T-helper 22 cell (primary cell): Measurements from ENCODE around the gene CS.
"Not testable (repeated sequence)": the region's sequence is repeated elsewhere in the genome, so short reads cannot be mapped to it uniquely, and the experiment has no call there.

ENCODE experiments used
- DNase-seq: peaks from one replicate; pipeline ENCODE4 v3.0.0-alpha.2; 2020; ENCODE audit warnings: low read depth

The CS gene

GRCh38 chr12:56278905-56279304 is 21.2 kb downstream of the CS start:
- no peak for DNase-seq

- no peak for DNase-seq
These were observed 25.8 kb downstream of the CS start for GRCh38 chr12:56274299-56274698.

DNA sequence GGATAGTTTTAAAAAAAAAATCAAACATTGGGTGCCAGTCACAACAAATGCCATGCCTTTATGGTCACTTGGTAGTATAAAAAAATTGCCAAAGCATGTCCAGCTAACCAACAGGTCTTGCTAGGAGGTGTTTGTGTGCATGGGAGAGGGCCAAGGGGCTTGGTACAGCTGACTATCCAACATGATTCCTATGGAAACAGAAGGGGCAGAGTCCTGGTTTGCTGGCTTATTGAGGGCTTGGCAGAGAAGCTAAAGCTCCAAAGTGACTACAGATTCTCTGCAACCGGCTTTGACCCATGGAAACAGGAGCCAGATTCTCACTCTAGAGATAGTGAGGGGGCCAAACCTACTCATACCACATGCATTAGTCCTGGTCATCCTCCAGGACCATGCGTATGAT is 27.7 kb downstream of the CS start:
- DNase-seq: not testable (repeated sequence)

DNA sequence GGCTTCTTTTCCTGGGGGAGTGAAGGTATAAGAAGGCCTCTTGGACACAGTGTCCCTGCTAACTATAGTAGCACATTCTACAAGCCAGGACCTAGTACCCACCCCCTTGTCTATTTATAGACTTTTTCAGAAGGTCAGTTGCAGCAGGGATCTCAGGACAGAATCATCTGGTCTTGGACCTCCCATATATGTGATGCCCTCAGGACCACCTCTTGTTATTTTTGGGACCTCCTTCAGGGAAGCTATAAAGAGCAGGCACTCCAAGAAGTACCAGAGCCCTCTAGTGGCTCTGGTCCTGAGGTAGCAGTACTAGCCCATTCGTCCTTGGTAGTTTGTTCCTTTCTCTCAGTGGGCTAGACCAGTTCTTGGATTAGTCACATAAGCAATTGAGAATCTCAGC is 29.1 kb downstream of the CS start:
- no peak for DNase-seq

DNA sequence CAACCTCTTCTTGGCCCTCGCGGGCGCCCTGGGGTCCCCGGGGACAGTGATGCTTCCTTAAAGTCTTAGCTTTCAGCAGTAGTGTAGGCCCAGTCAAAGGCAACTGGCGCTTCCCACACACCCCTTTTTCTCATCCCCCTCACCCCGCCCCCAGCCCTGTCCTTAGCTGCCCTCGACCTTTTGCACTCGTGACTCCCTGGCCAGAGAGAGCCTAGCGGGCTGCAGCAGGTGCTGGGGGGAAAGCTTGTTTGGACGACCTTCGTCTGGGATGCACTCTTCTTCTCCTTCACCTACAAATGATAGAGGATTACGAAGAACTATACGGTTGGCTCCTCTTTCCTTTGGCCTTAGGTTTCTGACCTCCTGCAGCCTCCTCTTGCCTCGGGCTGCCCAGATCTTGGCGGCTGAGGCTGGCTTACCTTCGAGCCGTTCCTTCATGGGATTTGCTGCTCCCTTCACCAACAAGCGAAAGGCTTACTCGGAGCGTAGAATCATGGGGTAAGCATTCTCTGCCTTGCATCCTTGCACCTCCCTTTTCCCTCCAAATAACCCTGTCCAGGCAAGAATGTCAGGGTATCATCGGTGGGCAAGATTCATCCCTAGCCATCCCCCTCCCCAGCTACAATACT is 32.6 kb downstream of the CS start:
- DNase-seq: no peak

GRCh38 chr12:56266693-56267442 is 33.3 kb downstream of the CS start, which contains the start of gene COQ10A:
Gene COQ10A, plus strand, starts transcription at chr12:56266942. Its CDS starts 177 bp downstream, at chr12:56267119.
- peak; percentile 89 for DNase-seq

DNA sequence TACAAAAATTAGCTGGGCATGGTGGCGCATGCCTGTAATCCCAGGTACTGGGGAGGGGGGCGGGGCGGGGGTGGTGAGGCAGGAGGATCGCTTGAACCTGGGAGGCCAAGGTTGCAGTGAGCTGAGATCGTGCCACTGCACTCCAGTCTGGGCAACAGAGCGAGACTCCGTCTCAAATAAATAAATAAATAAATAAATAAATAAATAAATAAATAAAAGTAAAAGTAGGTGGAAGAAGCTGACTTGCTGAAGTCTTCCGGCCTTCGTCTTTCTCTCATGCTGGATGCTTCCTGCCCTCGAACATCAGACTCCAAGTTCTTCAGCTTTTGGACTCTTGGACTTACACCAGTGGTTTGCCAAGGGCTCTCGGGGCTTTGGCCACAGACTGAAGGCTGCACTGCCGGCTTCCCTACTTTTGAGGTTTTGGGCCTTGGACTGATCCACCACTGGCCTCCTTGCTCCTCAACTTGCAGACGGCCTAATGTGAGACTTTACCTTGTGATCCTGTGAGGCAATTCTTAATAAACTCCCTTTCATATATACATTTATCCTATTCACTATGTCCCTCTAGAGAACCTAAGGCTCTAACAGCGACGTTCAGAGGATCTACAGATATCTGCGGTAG is 34.0 kb downstream of the CS start:
- DNase-seq: not testable (repeated sequence)

- DNase-seq: not testable (repeated sequence)
These were observed 37.2 kb downstream of the CS start for GRCh38 chr12:56262955-56263354.

DNA sequence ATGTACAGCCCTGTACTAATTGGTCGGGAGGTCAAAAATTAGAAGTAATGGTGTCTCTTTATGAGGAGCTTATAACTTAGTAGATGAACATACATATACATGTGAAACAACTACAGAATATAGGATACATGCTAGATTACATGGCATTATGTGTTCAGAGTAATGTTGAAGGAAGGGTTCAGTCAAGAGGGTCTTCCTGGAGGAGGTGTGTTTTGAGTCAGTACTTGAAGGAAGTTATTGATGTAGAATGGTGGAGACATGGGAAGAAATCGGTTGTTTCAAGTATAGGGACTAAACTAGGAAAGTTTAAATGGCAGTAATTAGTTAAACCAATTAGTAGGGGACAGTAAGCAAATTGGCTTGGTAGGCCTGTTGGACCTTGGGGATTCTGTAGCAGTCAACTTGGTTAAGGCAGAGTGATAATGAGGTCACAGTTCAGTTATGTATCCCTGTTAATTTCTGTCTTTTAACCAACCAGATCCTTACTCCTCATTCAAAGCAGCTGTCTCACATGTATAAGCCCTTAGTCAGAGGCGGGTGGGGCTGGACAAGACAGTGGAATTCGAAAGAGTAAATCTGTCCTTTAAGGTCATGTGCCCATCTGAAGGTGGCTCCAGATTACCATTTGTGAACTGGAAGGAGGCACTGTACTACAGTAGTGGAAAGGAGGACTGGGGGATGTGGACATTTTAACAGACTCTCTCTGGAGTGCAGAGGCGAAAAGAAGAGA is 38.5 kb downstream of the CS start:
- DNase-seq: no peak

GRCh38 chr12:56260921-56261320 is 39.2 kb downstream of the CS start:
- no peak for DNase-seq

DNA sequence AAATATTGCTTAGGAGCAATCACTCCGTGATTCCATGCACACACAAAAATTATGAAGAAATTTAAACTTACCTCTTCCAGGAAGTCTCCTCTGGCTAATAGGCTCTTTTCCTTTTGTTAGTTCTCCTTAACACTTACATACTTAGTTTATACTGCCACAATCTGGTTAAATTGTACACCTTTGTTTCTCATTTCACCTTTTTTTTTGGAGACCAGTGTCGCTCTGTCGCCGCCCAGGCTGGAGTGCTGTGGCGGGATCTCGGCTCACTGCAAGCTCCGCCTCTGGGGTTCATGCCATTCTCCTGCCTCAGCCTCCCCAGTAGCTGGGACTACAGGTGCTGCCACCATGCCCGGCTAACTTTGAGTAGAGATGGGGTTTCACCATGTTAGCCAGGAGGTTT is 39.8 kb downstream of the CS start:
- DNase-seq: no peak

GRCh38 chr12:56258820-56259183 is 41.3 kb downstream of the CS start:
- DNase-seq: no peak

GRCh38 chr12:56258068-56258819 is 41.9 kb downstream of the CS start, which contains the start of gene ANKRD52:
Gene ANKRD52, minus strand, starts transcription at chr12:56258384. Its CDS starts 115 bp downstream, at chr12:56258269.
- DNase-seq: peak; percentile 65

DNA sequence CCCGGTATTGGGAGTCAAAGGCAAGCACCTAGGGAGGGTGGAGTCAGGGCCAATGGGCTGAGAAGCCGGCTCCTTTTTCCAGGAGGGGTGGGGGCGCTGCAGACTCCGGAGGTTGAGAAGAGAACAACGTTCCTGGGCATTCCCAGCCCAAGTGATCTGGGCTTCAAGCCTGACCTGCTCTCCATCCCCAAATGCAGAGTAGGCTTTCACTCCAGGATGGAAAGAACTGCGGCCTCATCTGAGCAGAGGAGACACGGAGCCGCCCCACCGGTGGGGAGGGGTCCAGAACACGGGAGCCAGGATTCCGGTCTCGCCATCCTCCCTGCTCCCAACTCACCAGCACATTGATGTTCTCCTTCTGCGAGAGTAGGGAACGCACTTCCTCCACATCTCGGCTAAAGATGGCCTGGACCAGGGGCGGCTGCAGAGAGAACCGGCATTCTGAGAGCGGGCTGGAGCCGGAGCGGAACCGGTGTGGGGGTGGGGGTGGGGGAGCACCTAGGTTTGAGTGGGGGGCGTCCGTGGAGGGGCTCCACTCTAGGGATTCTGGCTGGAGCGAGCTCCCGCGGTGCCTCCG is 42.6 kb downstream of the CS start:
- no peak for DNase-seq

DNA sequence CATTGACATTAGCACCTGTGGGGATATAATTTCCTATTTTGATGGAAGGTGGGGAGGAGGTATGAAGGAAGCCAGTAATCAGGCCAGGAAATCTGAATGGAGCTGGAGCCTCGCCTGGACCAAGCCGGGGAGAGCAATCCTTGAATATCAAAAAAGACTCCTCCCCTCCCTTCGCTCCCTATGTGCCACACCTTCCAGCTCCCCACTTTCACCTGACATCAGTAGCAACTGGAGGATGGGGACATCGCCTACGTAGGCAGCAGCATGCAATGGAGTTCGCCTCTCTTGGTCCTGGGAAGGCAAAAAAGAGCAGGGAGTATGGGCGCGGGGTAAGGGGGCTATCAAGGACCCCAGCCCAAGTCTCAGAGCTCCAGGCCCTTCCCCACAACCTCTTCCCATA is 43.1 kb downstream of the CS start:
- no peak for DNase-seq

- DNase-seq: no peak
These were observed 43.7 kb downstream of the CS start for GRCh38 chr12:56256326-56256960.

- DNase-seq: no peak
These were observed 44.5 kb downstream of the CS start for GRCh38 chr12:56255671-56256070.

- DNase-seq: no peak
These were observed 47.0 kb downstream of the CS start for GRCh38 chr12:56253091-56253490.

- no peak for DNase-seq
These were observed 47.5 kb downstream of the CS start for GRCh38 chr12:56252649-56253048.

DNA sequence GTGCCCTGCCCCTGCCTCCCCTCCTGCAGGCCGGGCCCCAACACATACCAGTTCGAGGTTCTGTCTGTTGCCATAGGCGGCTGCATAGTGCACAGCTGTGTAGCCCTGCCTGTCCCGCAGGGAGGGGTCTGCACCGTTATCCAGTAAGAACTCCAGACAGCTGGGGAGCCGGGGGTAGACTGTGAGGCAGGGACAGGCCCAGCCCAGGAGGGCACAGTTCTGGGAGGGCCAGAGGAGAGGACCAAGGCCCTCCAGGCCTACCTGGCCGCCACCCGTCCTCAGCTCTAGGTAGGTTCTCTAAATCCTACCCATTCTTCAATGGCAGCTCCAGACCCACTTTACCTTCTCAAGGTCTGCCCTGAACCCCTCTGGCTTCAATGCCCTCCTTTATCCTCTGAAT is 51.4 kb downstream of the CS start:
- DNase-seq: no peak

- DNase-seq: no peak
These were observed 52.2 kb downstream of the CS start for GRCh38 chr12:56247923-56248322.
